Activated CD8-positive, alpha-beta memory T cell treated with anti-CD3 and anti-CD28 coated beads for 36 hours (primary cell): ENCODE measurements around the gene ACTN3. TPM values are rescaled to one million over a fixed set of nuclear protein-coding genes. Genes with fewer than 3 reads are reported as not detected.
"Not testable (repeated sequence)": the region's sequence is repeated elsewhere in the genome, so short reads cannot be mapped to it uniquely, and the experiment has no call there.

ENCODE experiments used
- CTCF ChIA-PET: fragments of 350-600 bp; sonication (Branson Sonifier 250); formaldehyde crosslinking; loops from one replicate; lab custom pipeline; 2021; ENCODE audit warnings: antibody characterized with exemption; lab: Charles Lee
- POLR2A ChIA-PET: fragments of 350-600 bp; sonication (Branson Sonifier 250); formaldehyde crosslinking; loops from one replicate; lab custom pipeline; 2021; ENCODE audit warnings: antibody characterized with exemption; lab: Charles Lee
- total RNA-seq, 2 experiments: library from RNA; stranded (reverse); gene quantifications; one replicate each; pipeline ENCODE4 v1.2.3, GENCODE V29; 2021

The ACTN3 gene
- total RNA-seq, 2 experiments from 2014 or later = 0.08 to 0.23 TPM

GRCh38 chr11:66581261-66581660 is 34.6 kb downstream of the ACTN3 start:
- POLR2A ChIA-PET = no interaction called here
- CTCF ChIA-PET = interaction anchor here (0.9 to 2.6 kb wide), 3 partner anchors 11 to 97 kb away, joined by 3 to 17 read pairs (median 9); partner anchors contain the start of genes CCDC87 and RBM4B

GRCh38 chr11:66582565-66583147 is 36.0 kb downstream of the ACTN3 start:
- POLR2A ChIA-PET, CTCF ChIA-PET: not testable (repeated sequence)

- CTCF ChIA-PET = interaction anchor here (1.2 kb wide), 1 partner anchor 93 kb away, joined by 4 read pairs; no protein-coding TSS in a partner anchor
These were observed 38.7 kb downstream of the ACTN3 start for GRCh38 chr11:66585447-66585846.

GRCh38 chr11:66586136-66586535 is 39.4 kb downstream of the ACTN3 start:
- CTCF ChIA-PET = interaction anchor here (1.2 kb wide), 1 partner anchor 93 kb away, joined by 4 read pairs; no protein-coding TSS in a partner anchor

More at GRCh38 chr11:66585447-66585846, 38.7 kb downstream of the ACTN3 start:
- POLR2A ChIA-PET = not testable (repeated sequence)

GRCh38 chr11:66589315-66589714 is 42.6 kb downstream of the ACTN3 start:
- POLR2A ChIA-PET = interaction anchor here (0.6 kb wide), 1 partner anchor 23 kb away, joined by 5 read pairs; no protein-coding TSS in a partner anchor
- CTCF ChIA-PET = not testable (repeated sequence)

More at GRCh38 chr11:66586136-66586535, 39.4 kb downstream of the ACTN3 start:
- POLR2A ChIA-PET = no interaction called here

- POLR2A ChIA-PET = interaction anchor here (0.6 kb wide), 1 partner anchor 22 kb away, joined by 5 read pairs; no protein-coding TSS in a partner anchor
- CTCF ChIA-PET = interaction anchor here (1.0 to 5.1 kb wide), 2 partner anchors 11 to 88 kb away, joined by 4 to 31 read pairs; partner anchors contain the start of gene RBM4B
These were observed 43.4 kb downstream of the ACTN3 start for GRCh38 chr11:66589996-66590675.

- ChIA-PET POLR2A (interaction anchor here (1.7 kb wide), 1 partner anchor 26 kb away, joined by 5 read pairs; no protein-coding TSS in a partner anchor), CTCF (interaction anchor here (1.0 to 5.1 kb wide), 2 partner anchors 12 to 87 kb away, joined by 4 to 31 read pairs; partner anchors contain the start of gene RBM4B)
These were observed 44.5 kb downstream of the ACTN3 start for GRCh38 chr11:66591175-66591574.

- ChIA-PET POLR2A (interaction anchor here (0.6 to 1.7 kb wide), 6 partner anchors 23 to 512 kb away, joined by 3 to 7 read pairs (median 5); partner anchors contain the start of genes RBM4 and RBM4B), CTCF (interaction anchor here (0.7 to 5.1 kb wide), 5 partner anchors 11 to 153 kb away, joined by 3 to 31 read pairs (median 4); partner anchors contain the start of gene RBM4B)
These were observed 46.0 kb downstream of the ACTN3 start, which contains the start of the genes CCDC87 and CCS for GRCh38 chr11:66592457-66593302. Gene CCDC87, minus strand, starts transcription at chr11:66593063. Its CDS starts 48 bp downstream, at chr11:66593015. Gene CCS, plus strand, starts transcription at chr11:66593185. Its CDS starts 77 bp downstream, at chr11:66593262.

- ChIA-PET POLR2A (interaction anchor here (1.1 to 1.7 kb wide), 3 partner anchors 22 to 84 kb away, joined by 3 to 7 read pairs (median 5); partner anchors contain the start of genes RBM4 and RBM4B), CTCF (interaction anchor here (1.1 to 5.1 kb wide), 2 partner anchors 44 to 85 kb away, joined by 5 to 31 read pairs; partner anchors contain the start of gene RBM4B)
These were observed 46.6 kb downstream of the ACTN3 start for GRCh38 chr11:66593303-66593635.

- ChIA-PET CTCF (interaction anchor here (0.6 to 5.1 kb wide), 2 partner anchors 78 to 84 kb away, joined by 3 to 31 read pairs; partner anchors contain the start of gene RBM4B), POLR2A (interaction anchor here (1.7 to 2.4 kb wide), 2 partner anchors 23 to 46 kb away, joined by 5 to 7 read pairs; partner anchors contain the start of genes RBM14 and RBM4)
These were observed 46.9 kb downstream of the ACTN3 start for GRCh38 chr11:66593650-66594049.

- ChIA-PET CTCF (interaction anchor here (1.2 to 5.1 kb wide), 2 partner anchors 16 to 82 kb away, joined by 3 to 31 read pairs; partner anchors contain the start of gene RBM4B), POLR2A (interaction anchor here (0.5 to 2.4 kb wide), 2 partner anchors 21 to 24 kb away, joined by 7 to 9 read pairs; partner anchors contain the start of gene RBM14)
These were observed 48.7 kb downstream of the ACTN3 start for GRCh38 chr11:66595245-66595904.

GRCh38 chr11:66598993-66599392 is 52.3 kb downstream of the ACTN3 start:
- CTCF ChIA-PET = no interaction called here
- POLR2A ChIA-PET = no interaction called here

- CTCF ChIA-PET = no interaction called here
- POLR2A ChIA-PET = interaction anchor here (0.5 kb wide), 1 partner anchor 16 kb away, joined by 6 read pairs; the partner anchor contains the start of gene RBM14
These were observed 53.5 kb downstream of the ACTN3 start for GRCh38 chr11:66600219-66600618.

GRCh38 chr11:66600631-66601233 is 54.0 kb downstream of the ACTN3 start:
- ChIA-PET POLR2A (interaction anchor here (0.5 kb wide), 1 partner anchor 16 kb away, joined by 6 read pairs; the partner anchor contains the start of gene RBM14), CTCF (no interaction called here)

- ChIA-PET CTCF (interaction anchor here (0.5 kb wide), 1 partner anchor 280 kb away, joined by 3 read pairs; no protein-coding TSS in a partner anchor), POLR2A (interaction anchor here (0.6 kb wide), 1 partner anchor 86 kb away, joined by 3 read pairs; no protein-coding TSS in a partner anchor)
These were observed 56.4 kb downstream of the ACTN3 start for GRCh38 chr11:66603072-66603471.

- ChIA-PET CTCF (no interaction called here), POLR2A (no interaction called here)
These were observed 57.5 kb downstream of the ACTN3 start for GRCh38 chr11:66604155-66604554.

- POLR2A ChIA-PET, CTCF ChIA-PET: not testable (repeated sequence)
These were observed 59.9 kb downstream of the ACTN3 start for GRCh38 chr11:66606608-66607007.
